ENCODE data around the gene THOC2. TPM values are rescaled to one million over a fixed set of nuclear protein-coding genes. Genes with fewer than 3 reads are reported as not detected.

The THOC2 gene
- total and polyA plus RNA-seq, 9 of the 15 experiments (the other 6 are each of a cell fraction or from before 2014, with no cell fraction given) = 131 to 234 (median 192) TPM

DNA sequence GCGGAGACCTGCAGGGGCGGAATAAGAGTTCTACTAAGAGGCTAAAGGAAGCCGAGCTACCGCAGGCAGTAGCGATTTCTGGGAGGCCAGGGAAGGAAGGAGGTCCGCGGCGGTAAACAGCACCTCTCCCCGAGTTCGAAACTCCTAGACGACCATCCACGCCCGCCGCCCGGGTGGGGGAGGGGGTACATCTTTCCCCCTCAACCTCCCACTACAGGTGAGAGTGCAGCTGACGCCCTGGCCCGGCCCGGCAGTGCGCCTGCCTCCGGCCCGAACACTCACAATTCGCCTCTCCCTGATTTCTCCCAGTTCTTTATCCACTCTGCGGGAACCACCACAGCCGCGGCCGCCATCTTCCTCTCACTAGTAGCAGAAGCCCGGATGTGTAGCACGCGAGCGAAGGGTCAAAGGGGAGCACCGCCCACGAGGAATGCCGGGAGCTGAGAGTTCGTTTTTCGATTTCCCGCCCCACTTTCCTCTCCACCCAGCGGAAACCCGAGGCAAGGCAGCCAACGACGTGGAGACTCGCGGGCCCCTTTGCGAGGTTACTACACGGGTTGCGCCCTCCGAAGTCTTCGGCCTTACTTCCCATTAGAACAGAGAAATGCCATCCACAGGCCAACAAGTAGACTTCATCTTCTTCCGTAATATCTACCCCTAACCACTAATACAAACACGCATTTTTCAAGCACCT is at the start of gene THOC2 (continued):
- TF ChIP-seq, protein P1, sequence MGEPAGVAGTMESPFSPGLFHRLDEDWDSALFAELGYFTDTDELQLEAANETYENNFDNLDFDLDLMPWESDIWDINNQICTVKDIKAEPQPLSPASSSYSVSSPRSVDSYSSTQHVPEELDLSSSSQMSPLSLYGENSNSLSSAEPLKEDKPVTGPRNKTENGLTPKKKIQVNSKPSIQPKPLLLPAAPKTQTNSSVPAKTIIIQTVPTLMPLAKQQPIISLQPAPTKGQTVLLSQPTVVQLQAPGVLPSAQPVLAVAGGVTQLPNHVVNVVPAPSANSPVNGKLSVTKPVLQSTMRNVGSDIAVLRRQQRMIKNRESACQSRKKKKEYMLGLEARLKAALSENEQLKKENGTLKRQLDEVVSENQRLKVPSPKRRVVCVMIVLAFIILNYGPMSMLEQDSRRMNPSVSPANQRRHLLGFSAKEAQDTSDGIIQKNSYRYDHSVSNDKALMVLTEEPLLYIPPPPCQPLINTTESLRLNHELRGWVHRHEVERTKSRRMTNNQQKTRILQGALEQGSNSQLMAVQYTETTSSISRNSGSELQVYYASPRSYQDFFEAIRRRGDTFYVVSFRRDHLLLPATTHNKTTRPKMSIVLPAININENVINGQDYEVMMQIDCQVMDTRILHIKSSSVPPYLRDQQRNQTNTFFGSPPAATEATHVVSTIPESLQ (CRISPR knock-in tag; IDR thresholded peaks at IDR 0.05) = no peak
- TF ChIP-seq JUNB (CRISPR knock-in tag; conservative IDR thresholded peaks at IDR 0.05) (no peak), CBX2 (IDR thresholded peaks at IDR 0.05; ENCODE audit: insufficient read depth, low read length, poor library complexity, severe bottlenecking) (no peak), SETDB1 (IDR thresholded peaks at IDR 0.05; ENCODE audit: low read length) (no peak), RAD51 (IDR thresholded peaks at IDR 0.05; ENCODE audit: borderline replicate concordance, low read depth) (no peak), ZNF143 (CRISPR knock-in tag; IDR thresholded peaks at IDR 0.05) (peak; percentile 68), TBP (optimal IDR thresholded peaks at IDR 0.05; ENCODE audit: low read depth, low read length) (peak; percentile 91), PHTF2 (CRISPR knock-in tag; IDR thresholded peaks at IDR 0.05) (no peak), GTF2A2 (tag; IDR thresholded peaks at IDR 0.05) (no peak), KDM1A (IDR thresholded peaks at IDR 0.05) (peak in 1 of 2 experiments; percentile 80; a peak in 1 of 4 replicates), ZNF766 (CRISPR knock-in tag; conservative IDR thresholded peaks at IDR 0.05) (no peak), MCM7 (IDR thresholded peaks at IDR 0.05) (no peak), KLF6 (CRISPR knock-in tag; IDR thresholded peaks at IDR 0.05; ENCODE audit: borderline replicate concordance) (no peak), ZNF41 (CRISPR knock-in tag; conservative IDR thresholded peaks at IDR 0.05) (no peak), HNRNPL (IDR thresholded peaks at IDR 0.05; ENCODE audit: low read depth, low read length) (no peak), NFE2L1 (tag; IDR thresholded peaks at IDR 0.05; ENCODE audit: borderline replicate concordance, low read depth) (no peak), LARP7 (IDR thresholded peaks at IDR 0.05) (no peak), ATF7 (IDR thresholded peaks at IDR 0.05) (peak; percentile 40; the same call in 1 of the 2 replicates), RBM17 (IDR thresholded peaks at IDR 0.05; ENCODE audit: borderline replicate concordance, low read depth, low read length) (no peak), GATAD2A (IDR thresholded peaks at IDR 0.05) (peak; percentile 54; the same call in 1 of the 2 replicates), ZNF224 (CRISPR knock-in tag; IDR thresholded peaks at IDR 0.05) (no peak), PURB (CRISPR knock-in tag; IDR thresholded peaks at IDR 0.05; ENCODE audit: low read depth) (no peak)
- TF ChIP-seq, protein P2, sequence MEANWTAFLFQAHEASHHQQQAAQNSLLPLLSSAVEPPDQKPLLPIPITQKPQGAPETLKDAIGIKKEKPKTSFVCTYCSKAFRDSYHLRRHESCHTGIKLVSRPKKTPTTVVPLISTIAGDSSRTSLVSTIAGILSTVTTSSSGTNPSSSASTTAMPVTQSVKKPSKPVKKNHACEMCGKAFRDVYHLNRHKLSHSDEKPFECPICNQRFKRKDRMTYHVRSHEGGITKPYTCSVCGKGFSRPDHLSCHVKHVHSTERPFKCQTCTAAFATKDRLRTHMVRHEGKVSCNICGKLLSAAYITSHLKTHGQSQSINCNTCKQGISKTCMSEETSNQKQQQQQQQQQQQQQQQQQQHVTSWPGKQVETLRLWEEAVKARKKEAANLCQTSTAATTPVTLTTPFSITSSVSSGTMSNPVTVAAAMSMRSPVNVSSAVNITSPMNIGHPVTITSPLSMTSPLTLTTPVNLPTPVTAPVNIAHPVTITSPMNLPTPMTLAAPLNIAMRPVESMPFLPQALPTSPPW (CRISPR knock-in tag; IDR thresholded peaks at IDR 0.05) = no peak; the same call in 1 of the 2 replicates
- TF ChIP-seq, protein P3, sequence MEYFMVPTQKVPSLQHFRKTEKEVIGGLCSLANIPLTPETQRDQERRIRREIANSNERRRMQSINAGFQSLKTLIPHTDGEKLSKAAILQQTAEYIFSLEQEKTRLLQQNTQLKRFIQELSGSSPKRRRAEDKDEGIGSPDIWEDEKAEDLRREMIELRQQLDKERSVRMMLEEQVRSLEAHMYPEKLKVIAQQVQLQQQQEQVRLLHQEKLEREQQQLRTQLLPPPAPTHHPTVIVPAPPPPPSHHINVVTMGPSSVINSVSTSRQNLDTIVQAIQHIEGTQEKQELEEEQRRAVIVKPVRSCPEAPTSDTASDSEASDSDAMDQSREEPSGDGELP (CRISPR knock-in tag; IDR thresholded peaks at IDR 0.05; ENCODE audit: borderline replicate concordance) = peak; percentile 73; the same call in 1 of the 2 replicates
